Uterus (tissue), 4 donors: ENCODE data around the gene DOCK1. TPM values are rescaled to one million over a fixed set of nuclear protein-coding genes. Genes with fewer than 3 reads are reported as not detected.

ENCODE experiments used
- DNase-seq, 2 donors: peaks; one replicate each; pipeline ENCODE4 v3.0.0-alpha.2; 2019 to 2020
- H3K27ac ChIP-seq, 2 donors: fragments of 200-600 bp; sonication (generic); 1 replicate in 1 of 2; 2 replicates in 1 of 2; pipeline ENCODE4 v1.5.1; 2016 to 2018
- H3K27me3 ChIP-seq, 2 donors: fragments of 200-600 bp; sonication (generic); one replicate each; pipeline ENCODE4 v1.5.1; 2018 to 2019; ENCODE audit warnings: control low read depth in 1 of 2
- H3K36me3 ChIP-seq, 2 donors: fragments of 200-600 bp; sonication (generic); one replicate each; pipeline ENCODE4 v1.5.1; 2019; ENCODE audit warnings: control low read depth in 1 of 2
- H3K4me1 ChIP-seq, 2 donors: fragments of 200-600 bp; sonication (generic); one replicate each; pipeline ENCODE4 v1.5.1; 2018 to 2019; ENCODE audit warnings: control low read depth in 1 of 2
- H3K4me3 ChIP-seq, 2 donors: fragments of 200-600 bp; sonication (generic); 1 replicate in 1 of 2; 2 replicates in 1 of 2; pipeline ENCODE4 v1.5.1; 2018 to 2019; ENCODE audit warnings: mild to moderate bottlenecking in 1 of 2
- H3K9me3 ChIP-seq, 2 donors: fragments of 200-600 bp; sonication (generic); one replicate each; pipeline ENCODE4 v1.5.1; 2019; ENCODE audit warnings: control low read depth in 1 of 2
- POLR2A ChIP-seq, 2 donors: fragments of 450-650 bp; IDR thresholded peaks; one replicate each; pipeline ENCODE4 v1.6.1; 2016; ENCODE audit warnings: antibody characterized with exemption in 2 of 2, mild to moderate bottlenecking in 1 of 2, moderate library complexity in 1 of 2
- intact Hi-C: fragments of 100-400 bp; cut with DNase I; formaldehyde crosslinking; loops from one replicate; pipeline ENCODE4 v1.15.1; 2023; ENCODE audit warnings: low total_unique reads
- total RNA-seq, 4 donors: library from RNA; depleted of rRNA in 3 of 4; stranded (reverse); fragments of >200 nt in 3 of 4; gene quantifications; one replicate each; pipeline versions ENCODE4 v1.1.0 to v1.2.4, GENCODE V29; 2014 to 2023
- TF ChIP-seq, protein P1 (sequence below), 4 experiments: fragments of 200-600 bp in 2 of 4; fragments of 450-650 bp in 2 of 4; sonication (generic) in 2 of 4; IDR thresholded peaks; one replicate each; pipeline ENCODE4 v1.5.1; 2016 to 2019; ENCODE audit warnings: antibody characterized with exemption in 4 of 4, mild to moderate bottlenecking in 2 of 4, moderate library complexity in 1 of 4
- donor health status: DM: yes; HTN: yes; CAD: no.

The DOCK1 gene
- total RNA-seq, 4 donors from 2014 or later: 15.6 to 130 (median 65.0) TPM

DNA sequence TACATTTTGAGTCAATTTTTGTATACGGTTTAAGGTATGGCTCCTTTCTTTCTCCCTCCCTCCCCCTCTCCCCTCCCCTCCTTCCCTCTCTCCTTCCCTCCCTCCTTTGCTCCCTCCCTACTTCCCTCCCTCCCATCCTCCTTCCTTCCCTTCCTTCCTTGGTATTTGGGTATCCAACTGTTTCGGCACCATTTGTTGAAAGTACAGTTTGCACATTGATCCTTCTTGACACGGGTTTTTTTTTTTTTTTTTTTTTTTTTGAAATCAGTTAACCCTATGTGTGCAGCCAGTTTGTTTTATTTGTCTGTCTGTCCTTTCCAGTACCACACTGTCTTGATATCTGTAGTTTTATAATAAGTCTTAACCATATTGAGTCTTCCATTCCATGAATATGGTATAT is 331.0 kb downstream of the DOCK1 start:
- H3K4me3 ChIP-seq: no peak overlapping the region
- no peaks in the 10 kb centered on the region for H3K4me1 ChIP-seq
- DNase-seq: no peak
- TF ChIP-seq, protein P1, sequence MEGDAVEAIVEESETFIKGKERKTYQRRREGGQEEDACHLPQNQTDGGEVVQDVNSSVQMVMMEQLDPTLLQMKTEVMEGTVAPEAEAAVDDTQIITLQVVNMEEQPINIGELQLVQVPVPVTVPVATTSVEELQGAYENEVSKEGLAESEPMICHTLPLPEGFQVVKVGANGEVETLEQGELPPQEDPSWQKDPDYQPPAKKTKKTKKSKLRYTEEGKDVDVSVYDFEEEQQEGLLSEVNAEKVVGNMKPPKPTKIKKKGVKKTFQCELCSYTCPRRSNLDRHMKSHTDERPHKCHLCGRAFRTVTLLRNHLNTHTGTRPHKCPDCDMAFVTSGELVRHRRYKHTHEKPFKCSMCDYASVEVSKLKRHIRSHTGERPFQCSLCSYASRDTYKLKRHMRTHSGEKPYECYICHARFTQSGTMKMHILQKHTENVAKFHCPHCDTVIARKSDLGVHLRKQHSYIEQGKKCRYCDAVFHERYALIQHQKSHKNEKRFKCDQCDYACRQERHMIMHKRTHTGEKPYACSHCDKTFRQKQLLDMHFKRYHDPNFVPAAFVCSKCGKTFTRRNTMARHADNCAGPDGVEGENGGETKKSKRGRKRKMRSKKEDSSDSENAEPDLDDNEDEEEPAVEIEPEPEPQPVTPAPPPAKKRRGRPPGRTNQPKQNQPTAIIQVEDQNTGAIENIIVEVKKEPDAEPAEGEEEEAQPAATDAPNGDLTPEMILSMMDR (IDR thresholded peaks at IDR 0.05): no peak
- no peak for TF ChIP-seq POLR2A (IDR thresholded peaks at IDR 0.05)
- H3K36me3 ChIP-seq: no peaks in the 10 kb centered on the region
- H3K27ac ChIP-seq: no peak overlapping the region
- no peaks in the 10 kb centered on the region for H3K9me3 ChIP-seq
- intact Hi-C loops: no loop called here
- H3K27me3 ChIP-seq: no peaks in the 10 kb centered on the region

DNA sequence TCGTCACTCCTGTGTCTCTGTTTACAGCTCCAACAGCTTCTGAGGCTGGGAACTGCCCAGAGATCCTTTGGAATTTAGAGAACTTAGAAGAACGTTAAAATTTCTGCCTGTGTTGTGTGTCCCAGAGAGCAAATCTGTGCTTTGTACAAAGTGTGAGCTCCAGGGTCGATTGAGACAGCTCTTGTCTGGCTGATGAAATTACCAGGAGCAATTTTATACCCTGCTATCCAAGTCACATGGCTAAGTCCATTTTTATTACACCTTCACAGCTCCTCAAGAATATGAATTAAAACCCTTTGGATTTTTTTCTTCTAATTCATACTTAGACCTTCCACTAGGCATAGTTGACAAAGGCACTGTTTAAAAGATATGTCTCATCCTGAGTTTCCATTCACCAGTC is 337.7 kb downstream of the DOCK1 start:
- DNase-seq: no peak
- TF ChIP-seq POLR2A (IDR thresholded peaks at IDR 0.05): no peak
- TF ChIP-seq, protein P1 (IDR thresholded peaks at IDR 0.05): no peak
- Histone ChIP-seq H3K27ac (no peak overlapping the region), H3K27me3 (no peaks in the 10 kb centered on the region), H3K4me1 (no peaks in the 10 kb centered on the region), H3K4me3 (no peak overlapping the region), H3K9me3 (no peaks in the 10 kb centered on the region), H3K36me3 (no peaks in the 10 kb centered on the region)
- intact Hi-C loops: no loop called here

DNA sequence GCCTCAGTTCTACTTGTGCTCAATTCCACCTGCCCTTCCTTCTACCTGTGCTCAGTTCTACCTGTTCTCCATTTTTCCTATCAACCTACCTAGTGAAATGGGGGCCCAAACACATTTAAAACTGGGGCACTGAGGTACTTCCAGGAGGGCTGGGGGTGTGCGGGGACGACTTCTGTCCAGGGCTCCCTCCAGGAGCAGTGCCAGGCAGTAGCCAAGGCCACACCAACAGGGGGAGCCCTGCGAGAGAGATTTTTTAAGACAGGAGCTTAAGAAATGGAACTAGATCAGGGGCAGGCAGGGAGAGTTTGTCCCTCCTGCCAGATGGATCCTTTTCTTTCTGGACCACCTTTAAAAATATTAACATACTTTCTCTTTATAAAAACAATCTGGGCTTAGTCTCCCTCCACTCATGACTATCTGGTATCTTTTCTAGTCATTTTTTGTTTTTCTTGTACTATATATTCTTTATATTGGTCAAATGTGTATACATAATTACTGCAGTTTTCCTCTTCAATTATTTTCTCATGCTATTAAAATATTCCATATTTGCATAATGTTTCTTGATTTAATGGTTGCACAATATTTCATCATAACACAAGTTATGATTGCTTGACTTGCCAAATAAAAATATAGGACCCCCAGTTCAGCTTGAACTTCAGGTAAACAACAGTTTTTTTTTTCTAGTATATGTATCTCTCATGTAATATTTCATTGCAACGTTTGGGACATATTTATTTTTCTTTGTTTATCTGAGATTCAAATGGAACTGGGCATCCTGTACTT is 338.5 kb downstream of the DOCK1 start:
- Histone ChIP-seq H3K4me3 (no peak overlapping the region), H3K27ac (no peak overlapping the region), H3K4me1 (no peaks in the 10 kb centered on the region), H3K36me3 (no peaks in the 10 kb centered on the region), H3K27me3 (no peaks in the 10 kb centered on the region), H3K9me3 (no peaks in the 10 kb centered on the region)
- intact Hi-C loops: no loop called here
- no peak for TF ChIP-seq POLR2A (IDR thresholded peaks at IDR 0.05)
- TF ChIP-seq, protein P1 (IDR thresholded peaks at IDR 0.05): no peak
- DNase-seq: no peak

DNA sequence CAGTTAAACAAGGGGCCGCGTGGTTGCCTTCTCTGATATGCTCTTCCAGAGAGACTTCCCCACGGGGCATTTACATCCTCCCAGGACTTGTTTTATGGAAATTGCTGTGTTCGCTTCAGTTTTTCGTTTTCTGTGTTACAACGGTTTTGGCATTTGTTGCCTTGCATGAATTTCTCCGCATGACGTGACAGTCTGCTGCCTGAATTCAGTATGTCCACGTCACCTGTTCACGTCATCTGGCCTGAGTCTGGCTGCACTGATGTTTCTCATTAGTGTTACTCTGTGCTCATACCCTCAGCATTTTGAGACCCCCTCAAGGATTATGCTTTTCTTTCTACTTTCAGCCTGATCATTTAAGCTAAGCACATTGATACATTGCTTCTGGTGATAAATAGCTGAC is 340.2 kb downstream of the DOCK1 start:
- H3K4me1 ChIP-seq: no peaks in the 10 kb centered on the region
- no peak for TF ChIP-seq POLR2A (IDR thresholded peaks at IDR 0.05)
- TF ChIP-seq, protein P1 (IDR thresholded peaks at IDR 0.05): no peak
- no peak for DNase-seq
- H3K27me3 ChIP-seq: no peaks in the 10 kb centered on the region
- no peak overlapping the region for H3K27ac ChIP-seq
- no peak overlapping the region for H3K4me3 ChIP-seq
- no peaks in the 10 kb centered on the region for H3K9me3 ChIP-seq
- no peaks in the 10 kb centered on the region for H3K36me3 ChIP-seq
- intact Hi-C loops: no loop called here

DNA sequence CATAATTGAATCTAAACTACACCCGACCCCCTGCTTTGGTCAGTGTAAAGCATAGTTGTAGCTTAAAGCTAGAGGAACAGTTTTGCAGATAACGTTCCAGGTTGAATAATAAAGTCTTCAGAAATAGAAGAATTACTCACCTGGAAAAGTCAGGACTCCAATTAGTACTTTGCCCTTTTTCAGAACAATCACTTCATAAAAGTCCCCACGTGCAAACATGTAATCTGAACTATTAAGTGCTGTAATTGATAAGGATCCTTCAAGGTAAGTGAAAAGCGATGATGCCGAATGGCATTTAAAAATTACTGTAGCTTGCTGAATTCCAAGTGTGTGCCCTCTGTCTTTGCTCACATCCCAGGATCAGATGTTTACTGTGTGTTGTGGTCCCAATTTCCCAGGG is 344.8 kb downstream of the DOCK1 start:
- Histone ChIP-seq H3K27ac (no peak overlapping the region), H3K4me3 (no peak overlapping the region), H3K4me1 (no peaks in the 10 kb centered on the region), H3K27me3 (no peaks in the 10 kb centered on the region), H3K36me3 (no peaks in the 10 kb centered on the region), H3K9me3 (no peaks in the 10 kb centered on the region)
- no peak for DNase-seq
- intact Hi-C loops: no loop called here
- no peak for TF ChIP-seq POLR2A (IDR thresholded peaks at IDR 0.05)
- TF ChIP-seq, protein P1 (IDR thresholded peaks at IDR 0.05): no peak
